Activated T-cell treated with anti-CD3 and anti-CD28 coated beads, Interleukin-2, amount 50 U/mL, for 48 hours (primary cell): ENCODE measurements around the gene MYH11.
"Not testable (repeated sequence)": the region's sequence is repeated elsewhere in the genome, so short reads cannot be mapped to it uniquely, and the experiment has no call there.

ENCODE experiments used
- DNase-seq, 2 experiments: peaks; one replicate each; pipeline ENCODE4 v3.0.0-alpha.2; 2020

Gene MYH11

DNA sequence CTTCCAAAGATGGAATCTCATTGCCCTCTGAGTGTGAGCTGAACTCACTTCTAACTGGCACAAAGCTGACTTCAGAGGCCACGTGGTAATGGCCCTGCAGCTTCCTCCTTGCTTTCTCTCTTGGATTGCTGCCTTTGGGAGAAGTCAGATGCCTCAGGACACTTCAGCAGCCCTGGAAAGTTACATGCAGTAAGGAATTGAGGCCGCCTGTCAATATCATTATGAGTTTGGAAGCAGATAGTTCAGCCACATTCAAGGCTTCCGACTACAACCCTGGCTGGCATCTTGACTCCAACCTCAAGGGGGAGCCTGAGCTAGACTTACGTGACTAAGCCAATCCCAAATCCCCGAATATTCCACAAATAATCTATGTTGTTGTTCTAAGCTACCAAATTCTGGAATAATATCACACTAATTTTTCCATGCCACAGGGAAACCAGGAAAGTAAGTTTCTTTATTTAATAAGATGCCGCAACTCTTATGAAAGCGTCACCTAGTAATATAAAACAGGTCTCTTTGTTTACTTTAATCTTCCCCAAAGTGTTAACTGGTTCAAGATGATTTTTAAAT is 18.0 kb upstream of the MYH11 start:
- DNase-seq: no peak

DNA sequence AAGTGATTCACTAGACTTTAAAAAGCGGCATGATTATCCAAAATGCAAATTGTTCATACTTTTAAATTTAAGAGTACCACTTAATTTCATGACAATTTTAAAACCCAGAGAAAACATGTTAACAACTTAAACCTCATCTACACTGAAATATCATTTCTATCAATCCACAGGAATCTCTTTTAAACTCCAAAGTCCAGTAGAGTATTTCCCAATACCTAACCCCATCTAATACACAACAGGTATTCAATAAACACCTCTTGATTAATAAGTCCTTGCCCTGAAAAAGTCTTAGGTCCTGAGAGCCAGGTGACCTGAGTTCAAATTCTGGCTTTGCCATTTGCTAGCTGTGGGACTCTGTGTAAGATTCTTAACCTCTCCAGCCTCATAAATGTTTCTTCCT is 16.9 kb upstream of the MYH11 start:
- no peak for DNase-seq

DNA sequence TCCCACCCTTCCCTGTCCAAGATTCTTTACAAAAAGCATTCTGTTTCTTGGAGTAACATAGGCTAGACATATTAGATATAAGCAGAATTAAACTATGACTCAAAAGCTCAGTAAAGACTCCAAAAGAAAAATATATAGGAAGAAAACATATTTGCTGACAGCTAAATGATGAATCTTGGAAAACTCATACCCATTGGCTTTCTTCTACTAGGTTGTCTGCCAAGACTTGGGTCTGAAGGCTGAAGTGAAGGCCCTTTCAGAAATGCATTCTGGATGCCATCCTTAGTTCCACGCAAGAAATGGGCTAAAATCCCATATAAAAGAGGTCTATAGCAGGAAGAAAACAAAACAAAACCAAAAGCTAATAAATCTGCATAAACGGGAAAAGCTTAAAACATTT is 16.5 kb upstream of the MYH11 start:
- DNase-seq: no peak

DNA sequence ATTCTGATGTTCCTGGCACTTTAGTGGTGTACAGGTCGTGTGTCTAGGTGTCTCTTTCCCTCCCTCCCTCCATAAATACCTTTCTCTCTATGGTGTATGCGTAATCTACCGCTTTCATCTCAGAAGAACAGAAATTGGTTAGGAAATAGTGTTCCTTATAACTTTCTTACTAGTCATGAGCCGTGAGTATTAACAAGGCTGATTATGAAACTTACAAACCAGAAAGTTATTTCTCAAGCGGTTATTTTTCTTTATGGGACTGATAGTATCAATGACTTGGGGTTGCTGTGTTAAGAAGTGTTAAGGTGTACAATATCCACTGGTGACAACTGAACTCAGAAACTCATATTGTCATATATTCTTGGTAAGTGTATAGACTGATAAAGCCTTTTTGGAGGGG is 13.2 kb upstream of the MYH11 start:
- DNase-seq: no peak

DNA sequence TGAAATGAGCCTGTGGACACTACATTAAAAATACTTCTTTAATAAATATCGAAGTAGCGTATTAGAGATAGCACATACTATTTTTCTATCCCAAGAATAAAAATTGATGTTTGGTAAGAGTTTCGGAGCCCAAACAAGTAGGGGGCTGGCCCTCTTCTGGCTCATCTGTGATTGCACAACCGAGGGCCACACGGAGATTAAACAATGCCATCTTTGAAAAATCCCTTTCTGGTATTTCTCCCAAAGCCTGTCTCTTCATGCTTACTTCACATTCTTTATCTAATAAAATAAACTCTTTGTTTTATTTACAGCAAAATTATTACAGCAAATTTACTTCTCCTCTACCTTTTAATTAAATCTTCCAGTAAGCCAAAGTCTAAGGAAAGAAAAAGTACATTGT is 9.6 kb upstream of the MYH11 start:
- no peak for DNase-seq

GRCh38 chr16:15865742-15866141 is 8.9 kb upstream of the MYH11 start:
- DNase-seq: no peak

DNA sequence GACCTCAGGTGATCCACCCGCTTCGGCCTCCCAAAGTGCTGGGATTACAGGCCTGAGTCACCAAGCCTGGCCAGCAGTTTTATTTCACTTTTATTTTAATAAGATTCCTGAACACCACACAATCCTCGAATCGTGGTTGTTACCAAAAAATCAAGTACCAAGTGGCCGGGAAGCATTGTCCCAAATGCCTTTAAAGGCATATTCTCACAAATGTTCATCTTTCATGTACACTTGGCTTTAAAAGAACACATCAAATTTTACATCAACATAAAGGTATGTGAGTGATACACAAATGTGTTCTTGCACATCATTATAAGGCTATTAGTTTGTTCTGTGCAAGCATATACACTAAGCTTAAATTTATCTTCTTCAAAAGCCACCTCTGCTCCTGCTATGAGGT is 8.1 kb upstream of the MYH11 start:
- no peak for DNase-seq

DNA sequence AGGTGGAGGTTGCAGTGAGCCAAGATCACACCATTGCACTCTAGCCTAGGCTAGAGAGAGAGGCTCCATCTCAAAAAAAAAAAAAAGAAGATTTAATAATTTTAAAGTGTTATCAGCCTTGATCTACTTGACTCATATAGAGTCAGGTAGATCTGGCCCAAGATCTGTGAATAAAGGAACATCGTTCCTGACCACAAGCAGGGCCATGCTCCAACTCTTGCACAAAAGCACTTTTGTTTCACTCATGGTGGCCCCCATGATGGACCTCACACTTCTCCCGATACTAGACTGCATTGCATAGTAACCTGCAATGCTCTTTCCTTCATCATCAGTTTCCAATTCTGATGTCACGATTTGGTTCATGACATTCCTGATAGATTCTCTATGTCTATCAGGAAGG is 5.2 kb upstream of the MYH11 start:
- DNase-seq: no peak

- no peak for DNase-seq
Observed at GRCh38 chr16:15858921-15859668, 2.3 kb upstream of the MYH11 start.

GRCh38 chr16:15857724-15858560 is 1.1 kb upstream of the MYH11 start:
- no peak for DNase-seq

GRCh38 chr16:15856182-15856581 is 646 bp downstream of the MYH11 start:
- DNase-seq: no peak

DNA sequence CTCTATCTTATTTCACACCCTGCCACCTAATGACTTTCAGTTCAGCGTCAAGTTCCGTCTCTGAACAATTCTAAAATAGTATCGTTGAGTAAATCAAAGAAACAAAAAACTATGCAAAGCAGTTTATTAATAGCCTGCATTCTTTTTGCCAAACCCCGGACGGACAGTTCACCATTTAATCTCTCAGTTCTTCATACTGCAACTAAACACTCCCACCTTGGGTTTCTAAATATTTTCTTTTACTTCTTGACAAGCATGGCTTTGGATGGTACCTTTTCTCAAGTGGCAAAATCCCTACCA is 1.2 kb downstream of the MYH11 start:
- DNase-seq: no peak

GRCh38 chr16:15854906-15855703 is 1.7 kb downstream of the MYH11 start:
- DNase-seq: no peak

DNA sequence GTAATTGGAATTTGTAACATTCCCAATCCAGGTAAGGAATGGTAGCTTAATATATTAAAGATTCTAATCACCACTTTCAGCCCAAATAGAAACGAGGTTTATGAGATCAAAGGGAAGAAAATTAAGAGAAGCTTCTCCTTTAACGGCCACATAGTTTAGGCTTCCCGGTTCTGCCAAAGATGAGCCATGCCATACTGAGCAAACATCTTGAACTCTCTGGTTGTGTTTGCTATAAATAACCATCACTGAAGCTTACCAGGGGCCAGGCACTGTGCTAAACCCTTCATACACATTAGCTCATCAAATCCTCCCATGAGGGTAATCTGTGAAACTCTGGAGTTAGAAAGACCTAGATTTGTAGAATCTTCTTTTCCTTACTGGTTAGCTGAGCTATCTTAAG is 2.8 kb downstream of the MYH11 start:
- DNase-seq: no peak

DNA sequence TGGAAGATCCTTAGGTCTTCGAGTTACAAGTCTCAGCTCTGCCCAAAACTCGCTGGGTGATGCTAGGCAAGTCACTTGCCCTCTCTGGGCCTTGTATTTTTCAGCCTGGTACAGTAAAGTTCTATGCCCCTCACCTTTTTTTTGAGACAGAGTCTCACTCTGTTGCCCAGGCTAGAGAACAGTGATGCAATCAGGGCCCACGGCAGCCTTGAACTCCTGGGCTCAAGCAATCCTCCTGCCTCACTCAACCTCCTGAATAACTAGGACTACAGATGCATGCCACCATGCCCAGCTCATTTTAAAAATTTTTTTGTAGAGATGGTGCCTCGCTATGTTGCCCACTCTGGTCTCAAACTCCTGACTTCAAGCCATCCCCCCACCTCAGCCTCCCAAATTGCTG is 3.8 kb downstream of the MYH11 start:
- DNase-seq: no peak

- DNase-seq: not testable (repeated sequence)
Observed at GRCh38 chr16:15850555-15850954, 6.3 kb downstream of the MYH11 start.

DNA sequence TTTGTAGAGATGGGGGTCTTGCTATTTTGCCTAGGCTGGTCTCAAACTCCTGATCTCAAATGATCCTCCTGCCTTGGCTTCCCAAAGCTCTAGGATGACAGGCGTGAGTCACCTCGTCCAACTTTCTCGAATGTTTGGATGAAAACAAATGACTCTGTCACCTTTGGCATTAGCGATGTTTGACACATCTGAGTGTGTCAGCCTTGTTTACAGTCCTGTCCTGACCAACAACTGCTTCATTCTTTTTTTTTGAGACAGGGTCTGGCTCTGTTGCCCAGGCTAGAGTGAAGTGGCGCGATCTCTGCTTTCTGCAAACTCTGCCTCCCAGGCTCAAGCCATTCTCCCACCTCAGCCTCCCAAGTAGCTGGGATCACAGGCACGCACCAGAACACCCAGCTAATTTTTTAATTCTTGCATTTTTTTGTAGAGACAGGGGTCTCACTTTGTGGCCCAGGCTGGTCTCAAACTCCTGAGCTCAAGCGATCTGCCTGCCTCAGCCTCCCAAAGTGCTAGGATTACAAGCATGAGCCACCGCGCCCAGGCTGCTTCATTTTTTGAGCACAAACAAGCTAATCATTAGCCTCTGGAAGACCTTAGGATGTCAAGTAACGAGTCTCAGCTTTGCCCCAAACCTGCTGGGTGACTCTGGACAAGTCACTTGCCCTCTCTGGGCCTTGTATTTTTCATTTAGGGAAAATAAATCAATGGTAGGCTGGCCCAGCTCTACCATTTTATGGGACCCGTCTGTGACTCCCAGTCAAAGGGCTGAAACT is 7.4 kb downstream of the MYH11 start:
- DNase-seq: no peak

- no peak for DNase-seq
Observed at GRCh38 chr16:15847611-15848175, 9.1 kb downstream of the MYH11 start.

GRCh38 chr16:15846510-15846909 is 10.3 kb downstream of the MYH11 start:
- DNase-seq: no peak

DNA sequence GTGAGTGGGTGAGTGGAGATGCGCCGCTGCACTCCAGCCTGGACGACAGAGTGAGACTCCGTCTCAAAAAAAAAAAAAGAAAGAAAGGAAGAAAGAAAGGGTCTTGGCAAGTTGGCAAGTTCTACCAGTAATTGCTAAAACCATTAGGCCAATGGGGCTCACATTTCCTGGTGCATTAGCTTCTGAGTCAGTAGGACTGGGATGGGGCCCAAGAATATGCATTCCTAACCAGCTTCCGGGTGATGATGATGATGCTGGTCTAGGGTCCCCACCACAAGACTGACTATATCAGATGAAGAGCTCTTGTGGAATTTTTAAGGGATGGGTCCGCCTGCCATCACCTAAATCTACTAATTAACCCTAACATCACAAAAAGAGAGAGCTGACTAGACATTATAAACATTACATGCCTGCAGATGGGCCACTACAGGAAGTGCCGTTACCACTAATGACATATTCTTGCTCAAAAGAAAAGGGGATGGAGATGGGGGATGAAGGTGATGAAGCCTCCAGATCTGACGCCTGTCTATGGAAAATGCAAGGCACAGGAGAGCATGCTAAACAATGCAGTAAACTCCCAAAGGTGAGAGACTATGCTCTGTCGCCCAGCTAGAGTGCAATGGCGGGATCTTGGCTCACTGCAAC is 13.1 kb downstream of the MYH11 start:
- DNase-seq: no peak

GRCh38 chr16:15839204-15839603 is 17.6 kb downstream of the MYH11 start:
- DNase-seq: not testable (repeated sequence)

DNA sequence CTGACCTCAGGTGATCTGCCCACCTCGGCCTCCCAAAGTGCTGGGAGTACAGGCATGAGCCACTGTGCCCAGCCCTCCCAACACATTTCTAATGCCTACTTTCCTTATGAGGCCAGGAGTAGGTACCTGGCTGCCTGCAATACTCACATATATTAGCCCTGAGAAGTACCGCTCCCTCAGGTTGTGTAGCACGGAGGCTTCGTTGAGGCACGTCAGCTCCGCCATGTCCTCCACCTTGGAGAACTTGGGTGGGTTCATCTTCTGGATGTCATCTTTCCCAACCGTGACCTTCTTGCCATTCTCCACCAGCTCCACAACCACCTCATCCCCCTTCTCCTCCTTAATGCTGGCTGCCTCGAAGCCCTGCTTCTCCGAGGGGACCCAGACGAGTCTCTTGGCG is 19.1 kb downstream of the MYH11 start:
- no peak for DNase-seq
